Endothelial cell of umbilical vein (primary cell): Measurements from ENCODE around the gene CD48. TPM values are rescaled to one million over a fixed set of nuclear protein-coding genes. Genes with fewer than 3 reads are reported as not detected.

Experiments used
- BruUV-seq: library from RNA; stranded (reverse); fragments of 400-500 nt; replicated peaks from 2 replicates; lab custom pipeline; 2021; lab: Mats Ljungman, UMichigan
- CTCF ChIA-PET: fragments of 300-600, 350-600 bp; sonication (Branson Sonifier 250); formaldehyde crosslinking; loops from one replicate; lab custom pipeline; 2021; ENCODE audit warnings: antibody characterized with exemption, inconsistent platforms; lab: Charles Lee
- POLR2A ChIA-PET: fragments of 300-600, 350-600 bp; sonication (Branson Sonifier 250); formaldehyde crosslinking; loops from one replicate; lab custom pipeline; 2021; ENCODE audit warnings: antibody characterized with exemption, inconsistent platforms; lab: Charles Lee
- DNase-seq: peaks from one replicate; pipeline ENCODE4 v3.0.0-alpha.2; 2011; ENCODE audit warnings: low read depth, low spot score
- FAIRE-seq: peaks from 2 replicates; lab custom pipeline; 2011; peaks lifted over from hg19 to GRCh38; lab: Jason Lieb, UNC
- H2AFZ ChIP-seq: 2 replicates; pipeline ENCODE4 v1.6.0; 2012; ENCODE audit warnings: low read depth, low read length, control low read depth, inconsistent platforms
- H3K27ac ChIP-seq: 2 replicates; pipeline ENCODE4 v1.5.1; 2011; ENCODE audit warnings: low read depth, mild to moderate bottlenecking, control low read depth, low read length, moderate library complexity; ENCODE audit not compliant: insufficient read depth
- H3K27me3 ChIP-seq, 2 experiments: 2 replicates each; pipeline versions ENCODE4 v1.6.0 to v1.6.1; 2011; ENCODE audit warnings: low read length in 2 of 2, mixed read lengths in 1 of 2; ENCODE audit not compliant: control insufficient read depth in 2 of 2, insufficient read depth in 2 of 2
- H3K36me3 ChIP-seq, 2 experiments: 2 replicates in 1 of 2; 3 replicates in 1 of 2; pipeline ENCODE4 v1.5.1; 2011; ENCODE audit warnings: low read length in 2 of 2, mild to moderate bottlenecking in 1 of 2, moderate library complexity in 1 of 2; ENCODE audit not compliant: control insufficient read depth in 2 of 2, insufficient read depth in 2 of 2; ENCODE audit errors: extremely low read depth in 1 of 2
- H3K4me1 ChIP-seq: 3 replicates; pipeline ENCODE4 v1.5.1; 2011; ENCODE audit warnings: mild to moderate bottlenecking, low read length; ENCODE audit not compliant: control insufficient read depth, insufficient read depth; ENCODE audit errors: extremely low read depth
- H3K4me2 ChIP-seq: 2 replicates; pipeline ENCODE4 v1.6.1; 2011; ENCODE audit warnings: low read length, control low read depth, mixed read lengths; ENCODE audit not compliant: insufficient read depth
- H3K4me3 ChIP-seq, 3 experiments: fragments of 200-600 bp in 1 of 3; sonication (generic), shearing (Covaris generic) in 1 of 3; replicated peaks in 1 of 3; 2 replicates each; pipeline ENCODE4 v1.5.1; 2011 to 2016; ENCODE audit warnings: control low read depth in 3 of 3, low read length in 3 of 3, mild to moderate bottlenecking in 2 of 3, inconsistent platforms in 1 of 3, low read depth in 1 of 3, moderate library complexity in 1 of 3; ENCODE audit not compliant: insufficient read depth in 1 of 3
- H3K79me2 ChIP-seq: 2 replicates; pipeline ENCODE4 v1.6.0; 2012; ENCODE audit warnings: low read length, inconsistent platforms; ENCODE audit not compliant: control insufficient read depth, insufficient read depth
- H3K9ac ChIP-seq: replicated peaks from 2 replicates; pipeline ENCODE3; 2011; ENCODE audit warnings: low read length, control low read depth; ENCODE audit not compliant: insufficient read depth; ENCODE audit errors: extremely low read depth
- H3K9me1 ChIP-seq: replicated peaks from 3 replicates; pipeline ENCODE4 v1.6.0; 2011; ENCODE audit warnings: mild to moderate bottlenecking, low read length; ENCODE audit not compliant: control insufficient read depth, insufficient read depth; ENCODE audit errors: extremely low read depth
- H3K9me3 ChIP-seq: replicated peaks from 2 replicates; pipeline ENCODE4 v1.5.1; 2012; ENCODE audit warnings: low read length, inconsistent platforms; ENCODE audit not compliant: control insufficient read depth, insufficient read depth
- H4K20me1 ChIP-seq: replicated peaks from 2 replicates; pipeline ENCODE3; 2011; ENCODE audit warnings: mild to moderate bottlenecking, low read length; ENCODE audit not compliant: control insufficient read depth, insufficient read depth; ENCODE audit errors: extremely low read depth
- CTCF ChIP-seq, 2 donors: IDR thresholded peaks; 1 replicate in 1 of 2; 2 replicates in 1 of 2; pipeline ENCODE4 v1.5.1; 2011; ENCODE audit warnings: low read length in 2 of 2, mild to moderate bottlenecking in 2 of 2, moderate library complexity in 2 of 2, control low read depth in 1 of 2, inconsistent platforms in 1 of 2, low read depth in 1 of 2; ENCODE audit not compliant: insufficient read depth in 1 of 2; ENCODE audit errors: extremely low read depth in 1 of 2
- EZH2 ChIP-seq: IDR thresholded peaks from 2 replicates; pipeline ENCODE4 v1.6.1; 2012; ENCODE audit warnings: borderline replicate concordance, low read depth, mild to moderate bottlenecking, moderate library complexity, low read length, inconsistent platforms; ENCODE audit not compliant: severe bottlenecking
- FOS ChIP-seq: IDR thresholded peaks from 2 replicates; pipeline ENCODE4 v1.6.1; 2011; ENCODE audit warnings: mild to moderate bottlenecking, low read length, moderate library complexity, borderline replicate concordance; ENCODE audit not compliant: insufficient read depth
- GATA2 ChIP-seq: IDR thresholded peaks from 2 replicates; pipeline ENCODE4 v1.7.0; 2011; ENCODE audit warnings: low read depth, mild to moderate bottlenecking, moderate library complexity, mixed read lengths, low read length; ENCODE audit not compliant: insufficient read length, insufficient read depth
- JUN ChIP-seq: IDR thresholded peaks from 2 replicates; pipeline ENCODE4 v1.6.1; 2011; ENCODE audit warnings: borderline replicate concordance, low read depth; ENCODE audit not compliant: insufficient read length, insufficient read depth
- MAX ChIP-seq: IDR thresholded peaks from 2 replicates; pipeline ENCODE4 v1.6.1; 2011; ENCODE audit not compliant: insufficient read depth, insufficient read length
- MYC ChIP-seq: IDR thresholded peaks from one replicate; pipeline ENCODE4 v1.6.1; 2011; ENCODE audit warnings: mild to moderate bottlenecking, low read depth, low read length
- POLR2A ChIP-seq: IDR thresholded peaks from 2 replicates; pipeline ENCODE4 v1.6.1; 2012; ENCODE audit warnings: low read depth, mild to moderate bottlenecking, control low read depth, low read length
- POLR2AphosphoS5 ChIP-seq: IDR thresholded peaks from 2 replicates; pipeline ENCODE4 v1.6.1; 2012; ENCODE audit warnings: low read depth, mild to moderate bottlenecking, control low read depth, low read length, moderate library complexity; ENCODE audit not compliant: insufficient read depth
- dilution Hi-C: fragments of 300-500 bp; cut with MboI; formaldehyde crosslinking; loops from one replicate; pipeline ENCODE4 v1.15.0; 2019; ENCODE audit warnings: low sequenced_read_pairs; ENCODE audit not compliant: extremely low pct_ligation_motif_present
- intact Hi-C: fragments of 100-400 bp; cut with micrococcal nuclease; formaldehyde crosslinking; loops from one replicate; pipeline ENCODE4 v1.10.0; 2022
- polyA plus RNA-seq, 4 experiments: library from polyadenylated mRNA; depleted of rRNA in 3 of 4; stranded (reverse) in 3 of 4; unstranded in 1 of 4; fragments of >200 nt; gene quantifications; 2 replicates each; pipeline versions ENCODE4 v1.2.1 to v1.2.3, GENCODE V29; 2011 to 2012; ENCODE audit warnings: missing spikeins in 1 of 4
- total RNA-seq: library from RNA; stranded (reverse); gene quantifications from 2 replicates; pipeline ENCODE4 v1.2.3, GENCODE V29; 2021

CD48 gene
- total and polyA plus RNA-seq, 2 donors (not counting 3 experiments of a cell fraction or from before 2014, with no cell fraction given): not detected

GRCh38 chr1:160755461-160755860, 43.8 kb upstream of the CD48 start:
- peaks cover 2 to 7% of the 10 kb centered on the region in 2 experiments for H3K27me3 ChIP-seq
- H3K27ac ChIP-seq: no peak overlapping the region
- ChIA-PET POLR2A (no interaction called here), CTCF (interaction anchor here (1.2 to 1.9 kb wide), 2 partner anchors 22 to 26 kb away, joined by 3 to 5 read pairs; no protein-coding TSS in a partner anchor)
- H3K4me2 ChIP-seq: no peak overlapping the region
- TF ChIP-seq CTCF (IDR thresholded peaks at IDR 0.05; ENCODE audit: extremely low read depth in 1 of 2, insufficient read depth in 1 of 2, low read depth in 1 of 2, low read length in 2 of 2) (no peak), MAX (no peak), FOS (no peak), EZH2 (no peak), JUN (no peak), MYC (no peak), POLR2A (no peak), POLR2AphosphoS5 (no peak), GATA2 (no peak)
- no peaks in the 10 kb centered on the region for H3K9me1 ChIP-seq
- no peak overlapping the region for H2AFZ ChIP-seq
- FAIRE-seq: no peak
- no peaks in the 10 kb centered on the region for H3K36me3 ChIP-seq
- dilution Hi-C loops (no loop called here), intact Hi-C loops (no loop called here)
- H3K79me2 ChIP-seq: no peaks in the 10 kb centered on the region
- no peaks in the 10 kb centered on the region for H3K9me3 ChIP-seq
- H3K9ac ChIP-seq: no peak overlapping the region
- no peaks in the 10 kb centered on the region for H4K20me1 ChIP-seq
- no peaks in the 10 kb centered on the region for H3K4me1 ChIP-seq
- no TSS peak for BruUV-seq
- H3K4me3 ChIP-seq: no peak overlapping the region
- no peak for DNase-seq
